Measurements from ENCODE around the gene ARHGAP22. TPM values are rescaled to one million over a fixed set of nuclear protein-coding genes. Genes with fewer than 3 reads are reported as not detected.
A peak's percentile ranks its signal among the peaks of the same experiment; 100 is the strongest.

ARHGAP22 gene
- total RNA-seq, 1 donor: 22.9 TPM

GRCh38 chr10:48612236-48612943 lies 7.5 kb upstream of the ARHGAP22 start:
- DNase-seq (ENCODE audit: low read depth): no peak
- H3K4me3 ChIP-seq (ENCODE audit: low read depth, low read length): no peak overlapping the region
- TF ChIP-seq, protein P1, sequence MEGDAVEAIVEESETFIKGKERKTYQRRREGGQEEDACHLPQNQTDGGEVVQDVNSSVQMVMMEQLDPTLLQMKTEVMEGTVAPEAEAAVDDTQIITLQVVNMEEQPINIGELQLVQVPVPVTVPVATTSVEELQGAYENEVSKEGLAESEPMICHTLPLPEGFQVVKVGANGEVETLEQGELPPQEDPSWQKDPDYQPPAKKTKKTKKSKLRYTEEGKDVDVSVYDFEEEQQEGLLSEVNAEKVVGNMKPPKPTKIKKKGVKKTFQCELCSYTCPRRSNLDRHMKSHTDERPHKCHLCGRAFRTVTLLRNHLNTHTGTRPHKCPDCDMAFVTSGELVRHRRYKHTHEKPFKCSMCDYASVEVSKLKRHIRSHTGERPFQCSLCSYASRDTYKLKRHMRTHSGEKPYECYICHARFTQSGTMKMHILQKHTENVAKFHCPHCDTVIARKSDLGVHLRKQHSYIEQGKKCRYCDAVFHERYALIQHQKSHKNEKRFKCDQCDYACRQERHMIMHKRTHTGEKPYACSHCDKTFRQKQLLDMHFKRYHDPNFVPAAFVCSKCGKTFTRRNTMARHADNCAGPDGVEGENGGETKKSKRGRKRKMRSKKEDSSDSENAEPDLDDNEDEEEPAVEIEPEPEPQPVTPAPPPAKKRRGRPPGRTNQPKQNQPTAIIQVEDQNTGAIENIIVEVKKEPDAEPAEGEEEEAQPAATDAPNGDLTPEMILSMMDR (IDR thresholded peaks at IDR 0.05; ENCODE audit: insufficient read depth, low read depth, low read length): no peak

GRCh38 chr10:48611133-48611532 lies 6.3 kb upstream of the ARHGAP22 start:
- no peak overlapping the region for H3K4me3 ChIP-seq (ENCODE audit: low read depth, low read length)
- TF ChIP-seq, protein P1 (IDR thresholded peaks at IDR 0.05; ENCODE audit: insufficient read depth, low read depth, low read length): no peak
- DNase-seq (ENCODE audit: low read depth): no peak

GRCh38 chr10:48610585-48611093 lies 5.8 kb upstream of the ARHGAP22 start:
- H3K4me3 ChIP-seq (ENCODE audit: low read depth, low read length): no peak overlapping the region
- DNase-seq (ENCODE audit: low read depth): no peak
- TF ChIP-seq, protein P1 (IDR thresholded peaks at IDR 0.05; ENCODE audit: insufficient read depth, low read depth, low read length): no peak

DNA sequence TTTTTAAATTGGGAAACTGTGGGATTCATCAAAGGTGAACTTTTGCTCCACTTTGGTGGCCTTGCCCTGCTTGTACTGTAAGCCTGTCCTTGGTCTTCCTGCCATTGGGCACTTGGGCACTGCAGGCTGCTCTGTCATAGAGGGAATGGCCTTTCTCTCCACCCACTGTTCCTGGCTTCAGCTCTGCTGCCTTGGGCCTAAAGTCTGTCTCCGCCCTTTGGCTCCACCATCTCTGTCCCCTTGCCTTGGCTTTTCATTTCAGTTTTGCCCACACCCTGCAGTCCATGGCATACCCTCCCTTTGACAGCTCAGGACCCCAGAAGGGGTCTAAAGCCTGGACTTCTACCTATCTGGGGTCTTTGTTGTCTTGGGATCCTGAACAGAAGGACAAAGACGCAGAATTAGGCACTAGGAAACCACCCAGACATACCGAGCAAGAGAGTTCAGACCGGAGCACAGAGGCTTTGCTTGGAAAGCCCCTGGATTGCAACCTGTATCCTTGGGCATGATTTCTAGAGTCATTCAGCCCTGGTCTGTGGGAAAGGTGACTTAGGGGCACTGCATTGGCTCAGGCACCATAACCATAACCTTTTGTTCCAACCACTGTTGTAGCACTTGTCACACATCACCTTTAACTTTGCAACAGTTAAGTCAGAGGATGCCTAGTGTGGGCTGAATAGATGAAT lies 5.2 kb upstream of the ARHGAP22 start:
- DNase-seq (ENCODE audit: low read depth): no peak
- H3K4me3 ChIP-seq (ENCODE audit: low read depth, low read length): no peak overlapping the region
- TF ChIP-seq, protein P1 (IDR thresholded peaks at IDR 0.05; ENCODE audit: insufficient read depth, low read depth, low read length): no peak

DNA sequence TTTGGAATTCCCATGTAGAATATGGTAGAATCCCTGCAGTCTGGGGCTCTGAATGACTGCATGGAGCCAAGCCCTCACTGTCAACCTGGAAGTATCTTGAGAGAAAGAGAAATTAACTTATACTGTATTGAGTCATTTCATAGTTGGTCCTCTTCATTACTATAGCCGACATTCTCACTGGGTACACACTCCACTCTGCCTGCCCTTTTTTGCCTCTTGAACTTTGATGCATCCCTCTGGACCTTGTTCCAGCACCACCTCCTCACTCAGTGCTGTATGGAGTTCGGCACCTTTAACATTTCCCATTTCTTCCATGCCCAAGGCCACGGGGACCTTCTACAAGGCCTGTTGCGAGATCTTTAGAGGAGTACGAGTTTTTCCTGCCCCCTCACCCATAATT lies 4.6 kb upstream of the ARHGAP22 start:
- DNase-seq (ENCODE audit: low read depth): no peak
- TF ChIP-seq, protein P1 (IDR thresholded peaks at IDR 0.05; ENCODE audit: insufficient read depth, low read depth, low read length): no peak

DNA sequence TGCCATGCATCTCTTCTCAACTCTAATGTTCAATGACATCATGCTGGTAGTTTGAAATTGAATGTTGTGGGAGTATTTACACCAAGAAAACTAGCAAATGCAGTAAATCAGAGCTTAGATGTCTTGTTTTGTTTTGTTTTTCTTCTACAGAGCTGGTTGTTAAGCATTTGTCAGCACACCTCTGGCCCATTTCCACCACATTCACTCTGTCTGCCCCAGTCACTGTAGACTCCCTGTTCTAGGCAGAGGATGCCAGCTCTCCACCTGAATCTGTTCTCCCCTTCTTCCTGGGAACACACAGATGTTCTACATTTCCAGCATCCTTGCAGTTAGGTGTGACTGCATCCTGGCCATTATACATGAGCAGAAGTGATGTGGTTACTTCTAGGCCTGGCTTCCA lies 4.1 kb upstream of the ARHGAP22 start:
- TF ChIP-seq, protein P1 (IDR thresholded peaks at IDR 0.05; ENCODE audit: insufficient read depth, low read depth, low read length): no peak
- no peak overlapping the region for H3K4me3 ChIP-seq (ENCODE audit: low read depth, low read length)
- DNase-seq (ENCODE audit: low read depth): peak; percentile 46

More for the DNA sequence above, 4.6 kb upstream of the ARHGAP22 start:
- H3K4me3 ChIP-seq (ENCODE audit: low read depth, low read length): no peak overlapping the region
